Astrocyte (in vitro differentiated cells and primary cell): ENCODE results near the gene NEURL3. TPM values are rescaled to one million over a fixed set of nuclear protein-coding genes. Genes with fewer than 3 reads are reported as not detected.

Experiments used
- DNase-seq: peaks from one replicate; pipeline ENCODE4 v3.0.0-alpha.2; 2010; ENCODE audit warnings: low read depth
- FAIRE-seq: peaks from 2 replicates; lab custom pipeline; 2011; peaks lifted over from hg19 to GRCh38; lab: Jason Lieb, UNC
- H2AFZ ChIP-seq: 2 replicates; pipeline ENCODE4 v1.6.0; 2012; ENCODE audit warnings: low read depth, low read length, inconsistent platforms
- H3K27ac ChIP-seq: 2 replicates; pipeline ENCODE4 v1.5.1; 2011; ENCODE audit warnings: low read depth, low read length, inconsistent platforms
- H3K27me3 ChIP-seq: 2 replicates; pipeline ENCODE4 v1.6.0; 2011; ENCODE audit warnings: low read length, inconsistent platforms; ENCODE audit not compliant: insufficient read depth
- H3K36me3 ChIP-seq: 2 replicates; pipeline ENCODE4 v1.5.1; 2011; ENCODE audit warnings: low read length, inconsistent platforms; ENCODE audit not compliant: insufficient read depth
- H3K4me1 ChIP-seq: 2 replicates; pipeline ENCODE4 v1.5.1; 2011; ENCODE audit warnings: low read length, inconsistent platforms; ENCODE audit not compliant: insufficient read depth
- H3K4me2 ChIP-seq: 2 replicates; pipeline ENCODE4 v1.6.0; 2012; ENCODE audit warnings: low read length, inconsistent platforms
- H3K4me3 ChIP-seq: 2 replicates; pipeline ENCODE4 v1.5.1; 2011; ENCODE audit warnings: low read depth, mild to moderate bottlenecking, low read length, inconsistent platforms; ENCODE audit not compliant: insufficient read depth
- H3K79me2 ChIP-seq: 2 replicates; pipeline ENCODE4 v1.6.0; 2012; ENCODE audit warnings: mild to moderate bottlenecking, low read length, inconsistent platforms; ENCODE audit not compliant: insufficient read depth
- H3K9ac ChIP-seq: 2 replicates; pipeline ENCODE4 v1.6.0; 2012; ENCODE audit warnings: mild to moderate bottlenecking, low read length, inconsistent platforms
- H3K9me3 ChIP-seq: 2 replicates; pipeline ENCODE4 v1.5.1; 2012; ENCODE audit warnings: low read depth, mild to moderate bottlenecking, low read length, inconsistent platforms; ENCODE audit not compliant: insufficient read depth
- H4K20me1 ChIP-seq: 2 replicates; pipeline ENCODE4 v1.6.0; 2012; ENCODE audit warnings: low read length, inconsistent platforms; ENCODE audit not compliant: insufficient read depth
- H3K27ac Mint-ChIP-seq: one replicate; pipeline ENCODE4 v1.8.0; 2021; ENCODE audit warnings: mild to moderate bottlenecking, mixed read lengths; ENCODE audit not compliant: unreplicated experiment
- H3K27me3 Mint-ChIP-seq: one replicate; pipeline ENCODE4 v1.8.0; 2021; ENCODE audit warnings: low read depth, mixed read lengths; ENCODE audit not compliant: unreplicated experiment
- H3K36me3 Mint-ChIP-seq: one replicate; pipeline ENCODE4 v1.8.0; 2021; ENCODE audit warnings: low read depth, mixed read lengths; ENCODE audit not compliant: unreplicated experiment
- H3K4me1 Mint-ChIP-seq: one replicate; pipeline ENCODE4 v1.8.0; 2021; ENCODE audit warnings: low read depth, mixed read lengths; ENCODE audit not compliant: unreplicated experiment
- H3K4me3 Mint-ChIP-seq: one replicate; pipeline ENCODE4 v1.8.0; 2021; ENCODE audit warnings: mild to moderate bottlenecking, moderate library complexity, mixed read lengths; ENCODE audit not compliant: unreplicated experiment
- H3K9me3 Mint-ChIP-seq: one replicate; pipeline ENCODE4 v1.8.0; 2021; ENCODE audit warnings: mild to moderate bottlenecking, mixed read lengths; ENCODE audit not compliant: unreplicated experiment
- EZH2 ChIP-seq: IDR thresholded peaks from 2 replicates; pipeline ENCODE4 v1.6.1; 2012; ENCODE audit warnings: mild to moderate bottlenecking, low read length, inconsistent platforms; ENCODE audit not compliant: insufficient read depth
- total RNA-seq: library from RNA; stranded (reverse); gene quantifications from 2 replicates; pipeline ENCODE4 v1.2.1, GENCODE V29; 2021
- TF ChIP-seq, protein P1 (sequence below): IDR thresholded peaks from 2 replicates; pipeline ENCODE4 v1.5.1; 2011; ENCODE audit warnings: low read depth, mild to moderate bottlenecking, inconsistent platforms, low read length, moderate library complexity; ENCODE audit not compliant: insufficient read depth

NEURL3 gene
- total RNA-seq, 1 donor from 2014 or later: 0.34 TPM

DNA sequence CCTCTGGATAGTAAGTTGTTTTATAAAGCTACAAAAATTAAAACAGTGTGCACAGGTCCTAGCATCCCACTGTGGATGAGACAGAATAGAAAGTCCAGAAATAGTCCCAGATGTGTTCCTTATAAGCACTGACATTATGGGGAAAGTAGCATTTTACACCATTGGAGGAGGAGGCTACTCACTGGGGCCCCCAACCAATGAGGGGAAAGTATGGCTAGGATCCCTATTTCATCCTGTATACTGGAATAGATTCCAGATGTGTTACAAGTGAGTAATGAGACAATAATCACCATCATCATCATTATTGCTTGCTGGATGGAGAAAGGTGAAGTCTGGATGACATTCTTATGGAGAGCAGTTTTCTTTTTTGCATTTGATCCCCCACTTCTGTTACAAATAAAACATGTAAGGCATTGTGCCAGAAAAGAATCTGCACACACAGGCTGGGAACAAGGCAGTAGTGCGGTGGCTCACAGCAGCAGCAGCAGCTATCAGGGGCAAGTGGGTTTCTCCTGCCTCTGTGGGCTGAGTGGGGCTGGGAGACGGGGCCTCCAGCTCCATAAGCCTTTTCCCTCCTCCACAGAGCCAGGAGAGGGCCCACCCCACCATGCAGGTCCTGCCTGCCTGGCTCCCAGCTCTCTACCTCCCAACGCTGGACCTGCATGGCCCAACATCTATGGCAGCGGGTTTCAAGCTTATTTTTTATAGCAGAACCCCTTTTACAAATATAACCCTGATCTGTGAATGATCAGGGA is 36.4 kb upstream of the NEURL3 start:
- Mint-ChIP-seq H3K4me1 (peaks cover 18% of the 10 kb centered on the region), H3K27me3 (no peaks in the 10 kb centered on the region), H3K9me3 (peaks cover 4% of the 10 kb centered on the region), H3K27ac (no peak overlapping the region), H3K4me3 (no peak overlapping the region), H3K36me3 (peaks cover 23% of the 10 kb centered on the region)
- H3K79me2 ChIP-seq: peaks cover 64% of the 10 kb centered on the region
- H3K27ac ChIP-seq: no peak overlapping the region
- FAIRE-seq (no peak), DNase-seq (no peak)
- H3K9me3 ChIP-seq: no peaks in the 10 kb centered on the region
- no peak overlapping the region for H3K9ac ChIP-seq
- H3K4me2 ChIP-seq: no peak overlapping the region
- H3K4me1 ChIP-seq: peaks cover 28% of the 10 kb centered on the region
- peaks cover 4% of the 10 kb centered on the region for H3K36me3 ChIP-seq
- peaks cover 81% of the 10 kb centered on the region for H4K20me1 ChIP-seq
- no peak overlapping the region for H3K4me3 ChIP-seq
- no peak overlapping the region for H2AFZ ChIP-seq
- no peaks in the 10 kb centered on the region for H3K27me3 ChIP-seq
- TF ChIP-seq, protein P1, sequence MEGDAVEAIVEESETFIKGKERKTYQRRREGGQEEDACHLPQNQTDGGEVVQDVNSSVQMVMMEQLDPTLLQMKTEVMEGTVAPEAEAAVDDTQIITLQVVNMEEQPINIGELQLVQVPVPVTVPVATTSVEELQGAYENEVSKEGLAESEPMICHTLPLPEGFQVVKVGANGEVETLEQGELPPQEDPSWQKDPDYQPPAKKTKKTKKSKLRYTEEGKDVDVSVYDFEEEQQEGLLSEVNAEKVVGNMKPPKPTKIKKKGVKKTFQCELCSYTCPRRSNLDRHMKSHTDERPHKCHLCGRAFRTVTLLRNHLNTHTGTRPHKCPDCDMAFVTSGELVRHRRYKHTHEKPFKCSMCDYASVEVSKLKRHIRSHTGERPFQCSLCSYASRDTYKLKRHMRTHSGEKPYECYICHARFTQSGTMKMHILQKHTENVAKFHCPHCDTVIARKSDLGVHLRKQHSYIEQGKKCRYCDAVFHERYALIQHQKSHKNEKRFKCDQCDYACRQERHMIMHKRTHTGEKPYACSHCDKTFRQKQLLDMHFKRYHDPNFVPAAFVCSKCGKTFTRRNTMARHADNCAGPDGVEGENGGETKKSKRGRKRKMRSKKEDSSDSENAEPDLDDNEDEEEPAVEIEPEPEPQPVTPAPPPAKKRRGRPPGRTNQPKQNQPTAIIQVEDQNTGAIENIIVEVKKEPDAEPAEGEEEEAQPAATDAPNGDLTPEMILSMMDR: no peak
- no peak for TF ChIP-seq EZH2

DNA sequence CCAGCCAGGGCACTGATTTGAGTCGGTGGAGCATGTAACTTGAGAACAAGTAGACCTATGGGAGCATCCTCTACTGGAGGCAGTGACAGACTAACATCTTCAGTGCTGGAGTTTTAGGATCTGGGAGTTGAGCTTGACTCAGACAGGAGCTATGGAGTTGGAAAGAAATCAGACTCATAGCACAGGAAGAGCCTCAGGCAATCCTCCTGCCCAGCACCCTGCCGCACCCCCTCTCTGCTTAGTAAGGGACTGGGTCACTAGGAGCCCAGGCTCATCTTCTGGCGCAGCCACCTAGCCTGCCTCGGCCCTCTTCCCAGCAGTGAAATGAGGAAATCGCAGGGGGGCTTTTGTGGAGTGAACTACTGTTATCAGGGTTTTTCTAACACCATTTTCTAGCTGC is 35.0 kb upstream of the NEURL3 start:
- Mint-ChIP-seq H3K4me1 (peaks cover 18% of the 10 kb centered on the region), H3K27ac (no peak overlapping the region), H3K36me3 (peaks cover 16% of the 10 kb centered on the region), H3K4me3 (no peak overlapping the region), H3K27me3 (no peaks in the 10 kb centered on the region), H3K9me3 (peaks cover 2% of the 10 kb centered on the region)
- H3K4me2 ChIP-seq: peak overlapping the region; percentile 2
- H3K27ac ChIP-seq: no peak overlapping the region
- no peaks in the 10 kb centered on the region for H3K27me3 ChIP-seq
- no peak for FAIRE-seq
- peaks cover 4% of the 10 kb centered on the region for H3K36me3 ChIP-seq
- no peak overlapping the region for H2AFZ ChIP-seq
- TF ChIP-seq, protein P1: no peak
- no peak for TF ChIP-seq EZH2
- peak; percentile 20 for DNase-seq
- H3K9me3 ChIP-seq: no peaks in the 10 kb centered on the region
- peaks cover 28% of the 10 kb centered on the region for H3K4me1 ChIP-seq
- no peak overlapping the region for H3K4me3 ChIP-seq
- peaks cover 58% of the 10 kb centered on the region for H3K79me2 ChIP-seq
- H3K9ac ChIP-seq: no peak overlapping the region
- H4K20me1 ChIP-seq: peaks cover 69% of the 10 kb centered on the region
